Lower lobe of right lung (tissue), 2 donors: ENCODE data around the gene ADGRE2. TPM values are rescaled to one million over a fixed set of nuclear protein-coding genes. Genes with fewer than 3 reads are reported as not detected.

Experiments
- ATAC-seq, 2 donors: fragments of 200-7000 bp; cut with Tn5 transposase; one replicate each; pipeline ENCODE4 v1.9.1; 2020 to 2022; ENCODE audit warnings: mild to moderate bottlenecking in 2 of 2, moderate library complexity in 2 of 2
- DNase-seq: peaks from one replicate; pipeline ENCODE4 v3.0.0-alpha.2; 2020
- H3K27ac ChIP-seq: fragments of 200-600 bp; one replicate; pipeline ENCODE4 v1.8.0; 2022
- H3K27me3 ChIP-seq: fragments of 200-600 bp; one replicate; pipeline ENCODE4 v1.8.0; 2022; ENCODE audit warnings: low read depth
- H3K36me3 ChIP-seq: fragments of 200-600 bp; one replicate; pipeline ENCODE4 v1.8.0; 2022; ENCODE audit warnings: mild to moderate bottlenecking
- H3K4me1 ChIP-seq: fragments of 200-600 bp; one replicate; pipeline ENCODE4 v1.8.0; 2022
- H3K4me3 ChIP-seq: fragments of 200-600 bp; one replicate; pipeline ENCODE4 v1.8.0; 2022; ENCODE audit warnings: mild to moderate bottlenecking
- H3K9me3 ChIP-seq: fragments of 200-600 bp; one replicate; pipeline ENCODE4 v1.8.0; 2022
- CTCF ChIP-seq: fragments of 200-600 bp; IDR thresholded peaks from one replicate; pipeline ENCODE4 v1.8.0; 2022; ENCODE audit warnings: antibody characterized with exemption, mild to moderate bottlenecking
- intact Hi-C: fragments of 100-400 bp; cut with DNase I; formaldehyde crosslinking; loops from one replicate; pipeline ENCODE4 v1.11.0; 2022
- total RNA-seq: library from RNA; stranded (reverse); fragmentation: NEBNext Ultra II Directional; extraction: Animal tissue kit (Norgen Biotek cat#: 25700); gene quantifications from one replicate; pipeline ENCODE4 v1.2.1, GENCODE V29; 2021
- donor health status: DM: no; HTN: yes; CAD: no; lungs with severe emphysema.

ADGRE2 gene
- total RNA-seq, 1 donor from 2014 or later = 19.9 TPM

GRCh38 chr19:14733574-14733973 is 44.8 kb downstream of the ADGRE2 start:
- Histone ChIP-seq H3K9me3 (peaks cover 12% of the 10 kb centered on the region), H3K4me3 (no peak overlapping the region), H3K4me1 (no peaks in the 10 kb centered on the region), H3K27ac (no peak overlapping the region), H3K27me3 (no peaks in the 10 kb centered on the region), H3K36me3 (no peaks in the 10 kb centered on the region)
- no peak for ATAC-seq
- intact Hi-C loops = no loop called here
- no peak for TF ChIP-seq CTCF
- no peak for DNase-seq

GRCh38 chr19:14732510-14732909 is 45.9 kb downstream of the ADGRE2 start:
- no peaks in the 10 kb centered on the region for H3K36me3 ChIP-seq
- no peak overlapping the region for H3K27ac ChIP-seq
- no peak for DNase-seq
- H3K4me3 ChIP-seq = no peak overlapping the region
- H3K4me1 ChIP-seq = no peaks in the 10 kb centered on the region
- peaks cover 23% of the 10 kb centered on the region for H3K9me3 ChIP-seq
- no peaks in the 10 kb centered on the region for H3K27me3 ChIP-seq
- intact Hi-C loops = no loop called here
- ATAC-seq = no peak
- TF ChIP-seq CTCF = no peak

- H3K27me3 ChIP-seq = no peaks in the 10 kb centered on the region
- no peaks in the 10 kb centered on the region for H3K4me1 ChIP-seq
- peaks cover 36% of the 10 kb centered on the region for H3K9me3 ChIP-seq
- no peak for DNase-seq
- intact Hi-C loops = no loop called here
- H3K27ac ChIP-seq = no peak overlapping the region
- no peak for TF ChIP-seq CTCF
- no peak overlapping the region for H3K4me3 ChIP-seq
- ATAC-seq = no peak
- H3K36me3 ChIP-seq = no peaks in the 10 kb centered on the region
Measured at GRCh38 chr19:14731200-14731599, 47.2 kb downstream of the ADGRE2 start.

GRCh38 chr19:14728595-14728994 is 49.8 kb downstream of the ADGRE2 start:
- no peak for ATAC-seq
- H3K27me3 ChIP-seq = no peaks in the 10 kb centered on the region
- no peak overlapping the region for H3K4me3 ChIP-seq
- no peaks in the 10 kb centered on the region for H3K36me3 ChIP-seq
- TF ChIP-seq CTCF = no peak
- no peaks in the 10 kb centered on the region for H3K4me1 ChIP-seq
- peaks cover 62% of the 10 kb centered on the region for H3K9me3 ChIP-seq
- H3K27ac ChIP-seq = no peak overlapping the region
- intact Hi-C loops = no loop called here
- no peak for DNase-seq

- Histone ChIP-seq H3K9me3 (peaks cover 100% of the 10 kb centered on the region), H3K27ac (no peak overlapping the region), H3K4me1 (no peaks in the 10 kb centered on the region), H3K36me3 (peaks cover 19% of the 10 kb centered on the region), H3K27me3 (no peaks in the 10 kb centered on the region), H3K4me3 (no peak overlapping the region)
- ATAC-seq (no peak), DNase-seq (no peak)
- intact Hi-C loops = no loop called here
- TF ChIP-seq CTCF = no peak
Measured at GRCh38 chr19:14722127-14722526, 56.2 kb downstream of the ADGRE2 start.

GRCh38 chr19:14719162-14719561 is 59.2 kb downstream of the ADGRE2 start:
- peaks cover 47% of the 10 kb centered on the region for H3K36me3 ChIP-seq
- no peak for DNase-seq
- intact Hi-C loops = no loop called here
- peaks cover 99% of the 10 kb centered on the region for H3K9me3 ChIP-seq
- no peak for TF ChIP-seq CTCF
- no peak for ATAC-seq
- H3K27me3 ChIP-seq = no peaks in the 10 kb centered on the region
- no peak overlapping the region for H3K27ac ChIP-seq
- H3K4me3 ChIP-seq = no peak overlapping the region
- H3K4me1 ChIP-seq = no peaks in the 10 kb centered on the region
